SK-N-SH treated with all-trans-retinoic acid at 6 μM for 48 hours (cell line): ENCODE results near the gene PMVK.

Source experiments
- ATAC-seq: fragments of 200-7000 bp; cut with Tn5 transposase; 3 replicates; pipeline ENCODE4 v1.9.1; 2020; ENCODE audit warnings: mild to moderate bottlenecking, moderate library complexity
- ARNTL ChIP-seq: fragments of 450-650 bp; formaldehyde crosslinking; IDR thresholded peaks from 2 replicates; pipeline ENCODE4 v1.5.0; 2020; ENCODE audit warnings: low read depth, mild to moderate bottlenecking, moderate library complexity, borderline replicate concordance
- BACH2 ChIP-seq: fragments of 250-450 bp; sonication (Bioruptor Pico); IDR thresholded peaks from 2 replicates; pipeline ENCODE4 v1.9.0; 2021; ENCODE audit warnings: mild to moderate bottlenecking, borderline replicate concordance
- CSDC2 ChIP-seq: fragments of 250-450 bp; sonication (Bioruptor Pico); IDR thresholded peaks from 2 replicates; pipeline ENCODE4 v1.5.0; 2020; ENCODE audit warnings: mild to moderate bottlenecking, moderate library complexity
- ESRRG ChIP-seq: fragments of 250-450 bp; sonication (Bioruptor Pico); IDR thresholded peaks from 2 replicates; pipeline ENCODE4 v1.6.1; 2021; ENCODE audit warnings: mild to moderate bottlenecking
- GLIS3 ChIP-seq: fragments of 250-450 bp; sonication (Bioruptor Pico); IDR thresholded peaks from 2 replicates; pipeline ENCODE4 v1.5.0; 2020; ENCODE audit warnings: mild to moderate bottlenecking, moderate library complexity
- ISL1 ChIP-seq: fragments of 250-450 bp; sonication (Bioruptor Pico); IDR thresholded peaks from 2 replicates; pipeline ENCODE4 v2.1.2; 2022; ENCODE audit warnings: mild to moderate bottlenecking, moderate library complexity
- OSR1 ChIP-seq: fragments of 250-450 bp; sonication (Bioruptor Pico); IDR thresholded peaks from 2 replicates; pipeline ENCODE4 v1.8.0; 2022; ENCODE audit warnings: moderate library complexity, mild to moderate bottlenecking, inconsistent platforms
- PATZ1 ChIP-seq: fragments of 250-450 bp; sonication (Bioruptor Pico); IDR thresholded peaks from 2 replicates; pipeline ENCODE4 v1.8.0; 2020; ENCODE audit warnings: mild to moderate bottlenecking, moderate library complexity, borderline replicate concordance
- PPARA ChIP-seq: fragments of 250-450 bp; sonication (Bioruptor Pico); IDR thresholded peaks from 2 replicates; pipeline ENCODE4 v1.5.0; 2020; ENCODE audit warnings: mild to moderate bottlenecking, borderline replicate concordance
- RARB ChIP-seq: fragments of 250-450 bp; sonication (Bioruptor Pico); IDR thresholded peaks from 2 replicates; pipeline ENCODE4 v1.8.0; 2021; ENCODE audit warnings: mild to moderate bottlenecking, moderate library complexity
- SNAI2 ChIP-seq: fragments of 250-450 bp; sonication (Bioruptor Pico); IDR thresholded peaks from 2 replicates; pipeline ENCODE4 v1.5.0; 2020; ENCODE audit warnings: mild to moderate bottlenecking, moderate library complexity
- TCF4 ChIP-seq: fragments of 250-450 bp; sonication (Bioruptor Pico); IDR thresholded peaks from 2 replicates; pipeline ENCODE4 v1.8.0; 2021; ENCODE audit warnings: mild to moderate bottlenecking, moderate library complexity, borderline replicate concordance
- TOX ChIP-seq: fragments of 250-450 bp; sonication (Bioruptor Pico); IDR thresholded peaks from 2 replicates; pipeline ENCODE4 v1.8.0; 2021; ENCODE audit warnings: mild to moderate bottlenecking, moderate library complexity, borderline replicate concordance
- ZC3H10 ChIP-seq: fragments of 250-450 bp; sonication (Bioruptor Pico); IDR thresholded peaks from 2 replicates; pipeline ENCODE4 v1.5.1; 2021; ENCODE audit warnings: mild to moderate bottlenecking, moderate library complexity
- ZFP3 ChIP-seq: fragments of 250-450 bp; sonication (Bioruptor Pico); IDR thresholded peaks from 2 replicates; pipeline ENCODE4 v1.5.0; 2020; ENCODE audit warnings: mild to moderate bottlenecking, moderate library complexity
- ZNF565 ChIP-seq: fragments of 450-650 bp; formaldehyde crosslinking; conservative IDR thresholded peaks from 2 replicates; pipeline ENCODE4 v1.5.0; 2020; ENCODE audit warnings: low read depth, mild to moderate bottlenecking, moderate library complexity
- ZNF70 ChIP-seq: fragments of 450-650 bp; formaldehyde crosslinking; IDR thresholded peaks from 2 replicates; pipeline ENCODE4 v1.5.0; 2020; ENCODE audit warnings: mild to moderate bottlenecking, moderate library complexity
- ZNF8 ChIP-seq: fragments of 450-650 bp; formaldehyde crosslinking; IDR thresholded peaks from 2 replicates; pipeline ENCODE4 v1.5.0; 2020; ENCODE audit warnings: mild to moderate bottlenecking, moderate library complexity
- TF ChIP-seq, protein P1 (sequence below): fragments of 250-450 bp; sonication (Bioruptor Pico); IDR thresholded peaks from 2 replicates; pipeline ENCODE4 v1.5.0; 2020; ENCODE audit warnings: mild to moderate bottlenecking, moderate library complexity
- TF ChIP-seq, protein P2 (sequence below): fragments of 250-450 bp; sonication (Bioruptor Pico); IDR thresholded peaks from 2 replicates; pipeline ENCODE4 v1.5.1; 2021; ENCODE audit warnings: mild to moderate bottlenecking, moderate library complexity

Gene PMVK

DNA sequence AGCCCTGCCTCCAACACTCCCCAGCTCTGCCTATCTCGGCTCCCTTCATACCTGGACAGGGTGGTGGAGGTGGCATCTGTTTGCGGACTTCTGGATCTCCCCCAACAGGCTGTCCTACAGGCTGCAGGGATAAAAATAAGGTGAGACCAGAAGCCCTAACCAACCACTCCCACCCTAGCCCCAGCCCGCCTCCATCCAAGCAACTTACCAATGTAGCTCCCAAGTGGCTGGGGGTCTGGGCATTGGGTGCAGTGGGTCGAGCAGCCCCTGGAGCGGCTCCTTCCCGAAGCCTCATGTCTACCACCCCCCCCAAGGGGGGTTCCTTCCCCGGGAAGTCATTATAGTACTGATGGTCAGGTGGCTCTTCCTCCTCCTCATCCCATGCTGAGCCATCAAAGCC is 29.6 kb upstream of the PMVK start:
- TF ChIP-seq BACH2 (CRISPR knock-in tag) (no peak), PATZ1 (CRISPR knock-in tag) (no peak), SNAI2 (no peak), ZNF70 (CRISPR knock-in tag) (no peak), ZC3H10 (no peak), ZNF565 (CRISPR knock-in tag) (no peak), ARNTL (CRISPR knock-in tag) (no peak), TCF4 (no peak), GLIS3 (CRISPR knock-in tag) (no peak), ZFP3 (CRISPR knock-in tag) (no peak), RARB (CRISPR knock-in tag) (no peak), CSDC2 (no peak), ZNF8 (CRISPR knock-in tag) (no peak), OSR1 (CRISPR knock-in tag) (no peak)
- TF ChIP-seq, protein P1, sequence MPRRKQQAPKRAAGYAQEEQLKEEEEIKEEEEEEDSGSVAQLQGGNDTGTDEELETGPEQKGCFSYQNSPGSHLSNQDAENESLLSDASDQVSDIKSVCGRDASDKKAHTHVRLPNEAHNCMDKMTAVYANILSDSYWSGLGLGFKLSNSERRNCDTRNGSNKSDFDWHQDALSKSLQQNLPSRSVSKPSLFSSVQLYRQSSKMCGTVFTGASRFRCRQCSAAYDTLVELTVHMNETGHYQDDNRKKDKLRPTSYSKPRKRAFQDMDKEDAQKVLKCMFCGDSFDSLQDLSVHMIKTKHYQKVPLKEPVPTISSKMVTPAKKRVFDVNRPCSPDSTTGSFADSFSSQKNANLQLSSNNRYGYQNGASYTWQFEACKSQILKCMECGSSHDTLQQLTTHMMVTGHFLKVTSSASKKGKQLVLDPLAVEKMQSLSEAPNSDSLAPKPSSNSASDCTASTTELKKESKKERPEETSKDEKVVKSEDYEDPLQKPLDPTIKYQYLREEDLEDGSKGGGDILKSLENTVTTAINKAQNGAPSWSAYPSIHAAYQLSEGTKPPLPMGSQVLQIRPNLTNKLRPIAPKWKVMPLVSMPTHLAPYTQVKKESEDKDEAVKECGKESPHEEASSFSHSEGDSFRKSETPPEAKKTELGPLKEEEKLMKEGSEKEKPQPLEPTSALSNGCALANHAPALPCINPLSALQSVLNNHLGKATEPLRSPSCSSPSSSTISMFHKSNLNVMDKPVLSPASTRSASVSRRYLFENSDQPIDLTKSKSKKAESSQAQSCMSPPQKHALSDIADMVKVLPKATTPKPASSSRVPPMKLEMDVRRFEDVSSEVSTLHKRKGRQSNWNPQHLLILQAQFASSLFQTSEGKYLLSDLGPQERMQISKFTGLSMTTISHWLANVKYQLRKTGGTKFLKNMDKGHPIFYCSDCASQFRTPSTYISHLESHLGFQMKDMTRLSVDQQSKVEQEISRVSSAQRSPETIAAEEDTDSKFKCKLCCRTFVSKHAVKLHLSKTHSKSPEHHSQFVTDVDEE (CRISPR knock-in tag), result no peak
- ATAC-seq, result no peak

DNA sequence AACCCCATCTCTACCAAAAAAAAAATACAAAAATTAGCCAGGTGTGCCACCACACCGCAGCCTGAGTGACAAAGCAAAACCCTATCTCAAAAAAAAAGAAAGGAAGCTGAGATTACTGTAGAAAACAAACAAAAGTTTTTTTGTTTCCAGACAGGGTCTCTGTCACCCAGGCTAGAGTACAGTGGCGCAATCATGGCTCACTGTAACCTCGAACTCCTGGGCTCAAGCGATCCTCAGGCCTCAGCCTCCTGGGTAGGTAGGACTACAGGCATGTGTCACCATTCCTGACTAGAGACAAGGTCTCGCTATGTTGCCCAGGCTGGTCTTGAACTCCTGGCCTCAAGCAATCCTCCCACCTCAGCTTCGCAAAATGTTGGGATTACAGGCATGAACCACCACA is 27.8 kb upstream of the PMVK start:
- TF ChIP-seq GLIS3 (CRISPR knock-in tag) (no peak), ESRRG (no peak), PPARA (CRISPR knock-in tag) (no peak), CSDC2 (no peak), BACH2 (CRISPR knock-in tag) (no peak), ZFP3 (CRISPR knock-in tag) (no peak), OSR1 (CRISPR knock-in tag) (no peak), ARNTL (CRISPR knock-in tag) (no peak), ZC3H10 (no peak), PATZ1 (CRISPR knock-in tag) (no peak), ZNF70 (CRISPR knock-in tag) (no peak), ZNF565 (CRISPR knock-in tag) (no peak), TOX (CRISPR knock-in tag) (no peak), ISL1 (CRISPR knock-in tag) (no peak), SNAI2 (no peak)
- TF ChIP-seq, protein P1 (CRISPR knock-in tag), result no peak
- TF ChIP-seq, protein P2, sequence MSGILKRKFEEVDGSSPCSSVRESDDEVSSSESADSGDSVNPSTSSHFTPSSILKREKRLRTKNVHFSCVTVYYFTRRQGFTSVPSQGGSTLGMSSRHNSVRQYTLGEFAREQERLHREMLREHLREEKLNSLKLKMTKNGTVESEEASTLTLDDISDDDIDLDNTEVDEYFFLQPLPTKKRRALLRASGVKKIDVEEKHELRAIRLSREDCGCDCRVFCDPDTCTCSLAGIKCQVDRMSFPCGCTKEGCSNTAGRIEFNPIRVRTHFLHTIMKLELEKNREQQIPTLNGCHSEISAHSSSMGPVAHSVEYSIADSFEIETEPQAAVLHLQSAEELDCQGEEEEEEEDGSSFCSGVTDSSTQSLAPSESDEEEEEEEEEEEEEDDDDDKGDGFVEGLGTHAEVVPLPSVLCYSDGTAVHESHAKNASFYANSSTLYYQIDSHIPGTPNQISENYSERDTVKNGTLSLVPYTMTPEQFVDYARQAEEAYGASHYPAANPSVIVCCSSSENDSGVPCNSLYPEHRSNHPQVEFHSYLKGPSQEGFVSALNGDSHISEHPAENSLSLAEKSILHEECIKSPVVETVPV (CRISPR knock-in tag), result no peak
- no peak for ATAC-seq
